Nucleus accumbens (tissue), 56 donors: ENCODE results near the gene UMAD1.

Source experiments
- DNase-seq, 56 donors: peaks; one replicate each; lab custom pipeline; 2025; lab: John Stamatoyannopoulos, UW

The UMAD1 gene

DNA sequence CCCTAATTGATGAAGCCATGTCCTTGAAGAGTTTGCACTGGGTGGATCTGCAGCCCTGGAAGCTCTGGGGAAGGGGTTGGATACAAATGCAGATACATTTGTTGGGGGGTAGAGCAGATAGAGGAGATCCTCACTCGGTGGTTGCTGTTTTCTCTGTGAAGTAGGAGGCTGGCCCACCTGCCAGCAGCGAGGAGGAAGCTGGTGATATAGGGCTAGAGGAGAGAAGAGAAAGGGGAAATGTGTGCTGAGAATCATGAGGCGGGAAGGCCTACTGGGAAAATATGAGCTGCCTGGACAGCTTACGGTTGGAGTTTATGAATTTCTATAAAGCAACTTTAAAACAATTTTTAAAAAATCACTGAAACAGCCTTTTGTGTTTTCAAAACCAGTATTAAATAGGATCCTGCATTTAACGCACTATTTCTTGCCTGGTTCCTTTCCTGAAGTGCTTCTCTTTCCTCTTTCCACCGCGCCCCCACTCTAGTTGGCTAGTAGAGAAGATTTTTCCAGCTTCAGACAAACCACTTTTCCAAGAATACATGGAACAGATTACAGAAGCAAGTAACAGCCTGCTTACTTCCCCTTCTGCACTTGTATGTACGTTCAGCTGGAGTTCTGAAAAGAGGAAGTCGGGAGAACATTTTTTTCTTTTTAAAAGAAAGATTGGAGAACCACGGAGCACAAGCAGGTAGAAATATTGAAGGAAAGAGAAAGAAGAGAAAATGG lies 227.5 kb downstream of the UMAD1 start:
- DNase-seq = peak in 2 of 56 donors; percentile 0 to 7

DNA sequence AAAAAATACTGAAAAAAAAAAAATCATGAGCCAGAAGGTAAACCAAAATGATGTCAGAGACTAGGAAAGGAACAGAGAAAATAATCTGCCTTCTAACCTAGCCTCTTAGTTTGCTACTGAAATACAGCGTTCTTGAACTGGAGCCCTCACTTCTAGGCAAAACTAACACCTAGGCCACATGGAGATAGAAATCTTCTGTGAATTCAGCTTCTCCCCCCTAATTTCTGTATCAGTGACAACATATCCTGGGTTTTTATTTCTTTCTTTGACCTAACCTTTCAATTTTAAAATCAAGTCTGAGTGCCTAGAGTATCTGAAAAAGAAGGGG lies 228.0 kb downstream of the UMAD1 start:
- DNase-seq = no peak

DNA sequence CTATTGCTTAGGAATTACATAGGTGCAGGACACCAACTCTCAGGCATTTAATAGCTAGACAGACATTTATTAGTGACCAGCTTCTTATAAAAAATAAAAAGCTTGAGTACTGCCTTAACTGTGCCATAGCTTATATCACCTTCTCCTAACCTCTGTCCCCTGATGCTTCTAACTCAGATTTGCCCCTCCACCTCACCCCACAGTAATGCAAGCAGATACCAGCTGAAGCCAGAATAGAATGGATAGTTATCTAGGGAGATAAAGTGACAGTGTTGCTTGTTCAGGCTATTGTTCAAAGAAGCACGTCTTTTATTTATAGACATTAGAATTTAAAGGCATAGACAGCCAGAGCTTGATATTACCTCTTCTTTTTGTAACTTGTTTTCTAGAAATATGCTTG lies 228.5 kb downstream of the UMAD1 start:
- DNase-seq = no peak

DNA sequence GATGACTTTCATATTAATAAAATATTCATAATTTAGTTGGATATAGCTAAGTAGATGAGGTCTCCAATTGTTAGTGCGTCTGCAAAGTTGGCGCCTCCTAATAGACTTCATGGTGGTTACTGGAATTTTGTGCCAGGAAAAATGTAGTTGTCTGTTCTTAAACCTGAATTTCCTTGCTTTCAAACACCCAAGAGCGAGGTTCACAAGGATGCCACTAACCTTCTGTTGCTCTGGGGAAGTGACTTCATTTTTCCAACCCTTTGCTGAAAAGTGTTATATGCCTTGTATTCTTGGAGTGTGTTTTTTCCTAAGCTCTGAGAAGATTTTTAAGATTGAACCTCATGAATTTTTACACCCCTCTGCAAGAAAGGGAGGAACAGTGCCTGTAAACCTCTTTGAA lies 229.1 kb downstream of the UMAD1 start:
- DNase-seq = no peak

DNA sequence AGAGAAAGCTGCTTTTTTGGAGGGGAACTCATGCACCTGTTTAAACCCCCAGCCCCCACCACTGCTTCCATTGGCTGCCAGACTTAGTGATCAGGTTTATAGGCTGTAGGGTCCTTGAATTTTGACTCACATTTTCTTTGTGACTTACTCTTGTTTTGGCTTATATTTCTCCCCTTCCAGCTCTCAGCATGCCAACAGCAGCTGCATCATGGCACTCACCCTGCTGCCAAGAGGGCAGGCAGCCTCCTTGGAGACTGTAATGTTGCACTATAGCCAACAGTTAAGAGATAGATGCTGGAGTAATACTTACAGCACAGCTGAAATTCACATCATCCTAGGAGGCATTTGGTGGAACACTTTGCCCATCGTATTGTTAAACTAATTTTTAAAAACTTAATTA lies 230.0 kb downstream of the UMAD1 start:
- DNase-seq = peak in 3 of 56 donors; percentile 2 to 16 (median 11)

DNA sequence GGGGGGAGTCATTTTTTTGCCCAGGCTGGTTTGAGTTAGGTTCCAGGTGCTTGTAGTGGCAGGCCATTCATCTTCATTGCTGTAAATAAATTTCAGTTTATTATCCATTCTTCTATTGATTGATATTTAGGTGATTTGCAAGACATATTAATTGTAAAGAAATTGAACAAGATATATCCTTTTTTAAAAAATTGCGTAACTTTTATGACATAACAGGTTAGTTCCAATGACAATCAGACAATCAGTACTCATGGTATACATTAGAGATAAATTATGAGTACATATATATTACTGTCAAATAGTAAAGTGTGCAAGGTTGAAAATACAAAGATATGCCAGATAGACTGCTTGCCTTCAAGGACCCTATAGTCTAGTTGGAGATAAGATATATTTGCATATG lies 235.9 kb downstream of the UMAD1 start:
- no peak for DNase-seq

DNA sequence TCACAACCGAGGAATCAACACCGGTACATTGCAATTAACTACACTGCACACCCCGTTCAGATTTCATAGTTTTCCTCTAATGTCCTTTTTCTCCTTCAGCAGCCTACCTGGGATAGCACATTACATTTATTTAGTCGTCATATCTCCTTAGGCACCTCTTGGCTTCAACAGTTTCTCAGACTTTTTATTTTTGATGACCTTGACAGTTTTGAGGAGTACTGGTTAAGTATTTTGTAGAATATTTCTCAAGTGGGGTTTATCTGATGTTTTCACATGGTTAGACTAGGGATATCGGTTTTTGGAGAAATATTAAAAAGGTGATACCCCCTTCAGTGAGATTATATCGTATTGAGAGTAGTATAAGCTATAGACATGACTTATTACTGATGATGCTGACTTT lies 241.0 kb downstream of the UMAD1 start:
- no peak for DNase-seq

DNA sequence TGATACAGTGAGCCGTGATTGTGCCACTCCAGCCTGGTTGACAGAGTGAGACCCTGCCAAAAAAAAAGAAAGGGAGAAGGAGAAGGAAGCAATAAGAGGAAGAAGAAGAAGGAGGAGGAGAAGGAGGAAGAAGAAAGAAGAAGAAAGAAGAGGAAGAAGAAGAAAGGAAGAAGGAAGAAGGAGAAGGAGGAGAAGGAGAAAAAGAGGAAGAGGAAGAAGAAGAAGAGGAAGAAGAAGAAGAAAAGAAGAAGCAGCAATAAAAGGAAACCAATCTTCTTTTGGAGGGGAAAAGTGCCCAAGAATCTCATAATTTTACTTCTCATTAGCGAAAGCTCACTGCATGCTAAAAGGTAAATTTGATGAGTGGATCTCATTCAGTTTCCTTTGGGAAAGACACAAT lies 242.3 kb downstream of the UMAD1 start:
- DNase-seq = no peak

DNA sequence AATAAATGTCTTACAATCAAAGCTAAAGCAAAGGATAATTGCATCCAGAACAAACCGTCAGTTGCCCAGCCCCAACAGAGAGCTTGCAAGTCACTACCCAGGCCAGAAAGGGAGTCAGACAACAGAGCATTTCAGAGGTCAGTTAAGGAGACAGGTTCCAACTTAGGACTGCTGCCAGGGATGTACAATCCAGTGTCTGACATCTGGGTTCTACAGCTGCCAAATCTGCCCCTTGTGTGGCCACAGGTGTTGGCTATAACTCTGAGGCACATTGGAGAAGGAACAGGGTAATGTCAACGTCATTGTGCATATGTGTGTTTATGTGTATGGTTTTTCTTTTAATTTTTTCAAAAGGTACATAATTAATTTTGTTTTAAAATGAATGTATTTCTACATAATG lies 242.8 kb downstream of the UMAD1 start:
- no peak for DNase-seq

DNA sequence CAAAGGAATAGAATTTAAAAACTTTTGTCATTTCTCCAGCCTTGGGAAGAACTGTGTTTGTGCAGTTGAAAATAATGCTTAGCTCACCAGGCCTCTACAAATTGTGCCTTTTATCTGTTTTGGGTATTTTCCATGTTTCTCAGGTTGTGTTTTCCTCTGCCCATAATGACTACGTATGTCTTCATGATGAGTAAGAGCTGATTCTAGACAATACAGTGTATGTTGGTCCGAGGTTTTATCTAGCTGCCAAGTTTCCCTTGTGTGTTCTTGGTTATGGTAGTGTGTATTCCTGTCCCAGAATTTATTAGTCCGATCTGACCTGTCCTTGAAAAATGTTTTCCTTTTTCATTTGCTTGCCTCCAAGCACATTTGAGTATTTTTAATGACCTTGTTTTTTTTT lies 244.3 kb downstream of the UMAD1 start:
- DNase-seq = no peak

DNA sequence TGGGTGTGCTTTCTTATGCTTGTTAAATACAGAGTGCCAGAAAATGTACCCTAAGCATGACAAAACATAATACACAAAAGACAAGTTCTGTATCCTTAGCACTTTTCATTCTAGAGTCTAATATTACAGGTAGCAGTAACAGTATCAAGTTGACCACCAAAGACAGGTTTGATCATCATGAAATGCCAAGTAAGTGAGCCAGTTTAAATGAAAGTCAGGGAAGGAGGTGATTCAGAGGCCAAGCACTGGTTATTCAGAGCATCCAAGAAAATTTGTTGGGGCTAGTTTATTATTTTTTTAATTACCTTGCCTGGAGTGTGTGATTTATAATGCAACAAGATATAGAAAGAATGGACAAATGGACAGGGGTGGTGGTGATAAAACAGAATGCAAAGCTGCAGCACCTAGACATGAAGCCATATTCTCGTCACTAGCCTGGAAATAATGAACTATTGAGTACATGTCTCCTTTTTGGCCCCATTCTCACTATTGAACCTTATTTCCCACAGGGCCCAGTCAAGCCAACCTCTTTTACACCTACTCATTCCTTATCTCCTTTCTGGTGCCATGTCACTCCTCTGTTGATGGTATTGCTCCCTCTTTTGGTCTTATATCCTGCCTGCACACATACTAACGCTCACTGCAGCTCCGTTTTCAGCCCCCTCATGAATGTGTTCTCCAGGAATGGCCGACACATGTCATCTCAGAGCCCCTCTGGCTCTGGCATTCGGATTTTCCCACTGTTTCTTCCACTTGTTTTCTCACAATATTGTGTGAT lies 249.4 kb downstream of the UMAD1 start:
- no peak for DNase-seq

DNA sequence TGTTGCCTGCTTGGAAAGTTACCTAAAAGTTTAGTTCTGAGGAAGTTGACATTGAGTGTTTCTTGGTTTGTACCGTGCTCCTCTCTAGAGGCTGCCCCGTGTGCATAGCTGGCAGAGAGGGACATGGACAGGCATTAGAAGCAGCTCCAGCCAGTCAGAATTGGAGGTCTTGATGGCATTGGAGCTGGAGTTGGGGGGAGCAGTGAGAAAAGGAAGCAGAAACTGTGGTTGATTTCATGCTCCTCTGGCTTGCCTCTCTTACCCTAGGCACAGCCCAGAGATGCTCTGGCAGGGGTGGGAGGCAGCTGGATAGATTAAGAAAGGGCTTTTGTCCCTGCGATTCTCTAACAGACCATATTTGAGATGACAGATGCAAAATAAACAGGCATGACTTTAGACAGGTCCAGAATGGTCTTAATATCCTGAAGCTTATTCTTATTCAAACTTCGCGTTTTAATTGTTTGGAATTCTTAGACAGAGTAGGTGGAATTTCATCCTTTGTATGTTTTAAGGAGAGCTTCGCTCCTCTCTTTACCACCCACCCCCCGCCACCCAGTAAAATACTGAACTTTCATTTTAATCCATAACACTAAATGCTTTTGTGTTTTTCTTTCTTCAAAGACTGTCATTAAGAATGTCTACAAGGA lies 254.6 kb downstream of the UMAD1 start:
- peak in 18 of 56 donors; percentile 2 to 29 (median 12) for DNase-seq

DNA sequence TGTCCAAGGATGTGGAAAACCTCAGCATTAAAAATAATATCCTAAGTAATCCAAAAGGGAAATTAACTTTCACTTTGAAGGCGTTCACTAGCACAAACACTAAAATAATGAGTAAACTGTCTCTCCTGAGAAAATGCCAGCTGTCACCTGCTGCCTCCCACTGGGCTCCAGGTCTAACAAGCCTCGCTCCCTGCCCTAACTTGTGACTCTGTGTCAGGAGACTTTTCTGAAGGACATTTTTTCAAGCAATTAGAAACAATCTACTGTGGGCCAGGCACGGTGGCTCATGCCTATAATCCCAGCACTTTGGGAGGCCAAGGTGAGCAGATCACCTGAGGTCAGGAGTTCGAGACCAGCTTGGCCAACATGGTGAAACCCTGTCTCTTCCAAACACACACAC lies 255.2 kb downstream of the UMAD1 start:
- DNase-seq = no peak

DNA sequence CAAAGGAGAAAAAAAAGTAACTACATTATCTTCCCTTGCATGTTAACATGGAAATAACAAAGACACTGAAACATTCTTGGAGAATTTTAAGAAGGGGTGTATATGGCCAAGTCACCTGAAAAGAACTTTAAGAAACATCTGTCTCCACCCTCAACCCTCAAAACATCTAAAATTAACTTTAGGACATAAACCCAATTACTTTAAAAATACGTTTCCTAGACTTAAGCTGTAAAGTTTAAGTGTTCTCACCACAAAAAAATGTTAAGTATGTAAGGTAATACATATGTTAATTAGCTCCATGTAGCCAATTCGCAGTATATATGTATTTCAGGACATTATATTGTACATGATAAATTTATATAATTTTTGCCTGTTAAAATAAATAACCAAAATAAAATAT lies 257.0 kb downstream of the UMAD1 start:
- no peak for DNase-seq

DNA sequence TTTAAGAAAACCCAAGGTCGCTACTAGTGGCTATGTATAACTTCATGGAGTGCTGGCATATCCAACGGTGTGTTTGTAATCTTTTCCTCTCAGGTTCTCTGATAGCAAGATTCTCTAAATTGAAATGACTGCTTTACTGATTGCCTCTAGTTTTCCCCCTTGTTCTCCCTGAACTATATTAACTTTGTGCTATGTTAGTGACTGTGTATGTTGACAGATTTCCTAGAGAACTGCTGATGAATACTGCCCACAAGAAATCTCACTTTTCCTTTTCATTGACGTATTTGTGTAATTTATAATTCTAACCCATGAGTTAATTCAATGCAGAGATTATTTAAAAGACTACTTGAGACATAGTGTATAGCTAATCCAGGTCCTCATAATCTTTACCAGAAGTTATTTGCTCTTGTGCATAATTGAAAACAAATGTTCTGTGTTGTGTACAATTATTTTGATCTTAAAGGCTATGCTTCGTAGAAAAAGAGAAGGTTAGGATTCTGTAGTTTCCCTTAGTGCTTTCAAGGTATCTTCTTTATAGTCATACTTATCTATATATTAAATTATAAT lies 257.5 kb downstream of the UMAD1 start:
- DNase-seq = no peak

DNA sequence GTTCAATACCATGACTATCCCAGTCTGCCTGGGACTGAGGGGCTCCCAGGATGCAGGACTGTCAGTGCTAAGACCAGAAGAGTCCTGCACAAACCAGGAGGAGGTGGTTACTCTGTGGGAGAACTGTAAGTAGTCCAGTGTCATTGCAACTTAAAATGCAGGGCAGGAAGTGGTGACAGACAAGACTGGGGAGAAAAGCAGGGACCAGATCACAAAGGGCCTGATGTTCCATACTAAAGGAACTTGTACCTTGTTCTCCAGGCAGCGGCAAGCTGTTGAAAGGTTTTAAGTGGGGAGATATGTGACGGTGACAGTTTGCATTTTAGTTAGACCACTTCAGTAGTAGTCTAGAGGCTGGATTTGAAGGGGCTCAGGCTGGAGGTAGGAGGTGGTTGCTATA lies 262.3 kb downstream of the UMAD1 start:
- no peak for DNase-seq

DNA sequence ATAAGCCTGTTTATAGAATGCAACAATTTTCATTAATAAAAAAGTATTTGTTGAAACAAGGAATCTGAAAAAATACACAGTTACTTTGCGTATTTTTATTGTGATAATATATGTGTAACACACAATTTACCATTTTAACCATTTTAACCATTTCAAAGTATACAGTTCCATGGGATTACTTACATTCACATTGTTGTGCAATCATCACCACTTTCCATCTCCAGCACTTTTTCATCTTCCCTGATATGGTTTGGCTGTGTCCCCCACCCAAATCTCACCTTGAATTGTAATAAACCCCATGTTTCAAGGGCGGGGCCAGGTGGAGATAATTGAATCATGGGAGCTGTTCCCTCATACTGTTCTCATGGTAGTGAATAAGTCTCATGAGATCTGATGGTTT lies 266.8 kb downstream of the UMAD1 start:
- DNase-seq = no peak

DNA sequence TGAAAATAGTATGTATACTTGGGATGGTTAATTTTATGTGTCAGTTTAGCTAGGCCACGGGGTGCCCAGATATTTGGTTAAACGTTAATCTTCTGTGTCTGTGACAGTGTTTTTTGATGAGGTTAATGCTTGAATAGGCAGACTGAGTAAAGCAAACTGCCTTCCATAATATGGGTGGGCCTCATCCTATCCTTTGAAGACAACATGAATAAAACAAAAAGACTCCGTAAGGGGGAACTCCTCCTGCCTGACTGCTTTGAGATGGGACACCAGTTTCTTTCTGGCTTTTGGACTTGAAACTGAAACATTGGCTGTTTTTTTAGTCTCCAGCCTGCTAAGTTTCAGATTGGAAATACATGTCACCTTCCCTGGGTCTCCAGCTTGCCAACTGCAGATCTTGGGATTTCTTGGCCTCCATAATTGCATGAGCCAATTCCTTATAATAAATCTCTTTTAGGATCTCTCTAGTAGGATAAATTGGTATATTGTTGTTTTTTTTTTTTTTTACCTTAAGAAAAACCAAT lies 268.1 kb downstream of the UMAD1 start:
- no peak for DNase-seq

DNA sequence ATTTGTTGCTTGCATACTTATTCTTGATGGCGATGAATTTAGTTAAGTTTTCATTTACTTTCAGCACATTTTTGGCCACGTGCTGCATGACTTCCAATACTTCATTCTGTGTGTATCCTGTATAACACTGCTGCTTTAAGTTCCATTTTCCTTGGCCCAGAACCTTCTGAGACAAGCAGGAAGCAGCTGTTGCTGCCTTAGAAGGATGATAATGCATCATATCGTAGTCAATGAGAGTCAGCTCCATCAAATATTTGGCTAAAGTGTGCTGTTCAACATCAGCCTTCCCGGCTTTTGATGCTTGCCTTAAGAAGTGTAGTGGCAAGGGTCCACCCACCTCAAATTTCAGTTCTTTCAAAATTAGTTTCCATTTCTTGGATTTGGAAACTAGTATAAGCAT lies 268.8 kb downstream of the UMAD1 start:
- no peak for DNase-seq

DNA sequence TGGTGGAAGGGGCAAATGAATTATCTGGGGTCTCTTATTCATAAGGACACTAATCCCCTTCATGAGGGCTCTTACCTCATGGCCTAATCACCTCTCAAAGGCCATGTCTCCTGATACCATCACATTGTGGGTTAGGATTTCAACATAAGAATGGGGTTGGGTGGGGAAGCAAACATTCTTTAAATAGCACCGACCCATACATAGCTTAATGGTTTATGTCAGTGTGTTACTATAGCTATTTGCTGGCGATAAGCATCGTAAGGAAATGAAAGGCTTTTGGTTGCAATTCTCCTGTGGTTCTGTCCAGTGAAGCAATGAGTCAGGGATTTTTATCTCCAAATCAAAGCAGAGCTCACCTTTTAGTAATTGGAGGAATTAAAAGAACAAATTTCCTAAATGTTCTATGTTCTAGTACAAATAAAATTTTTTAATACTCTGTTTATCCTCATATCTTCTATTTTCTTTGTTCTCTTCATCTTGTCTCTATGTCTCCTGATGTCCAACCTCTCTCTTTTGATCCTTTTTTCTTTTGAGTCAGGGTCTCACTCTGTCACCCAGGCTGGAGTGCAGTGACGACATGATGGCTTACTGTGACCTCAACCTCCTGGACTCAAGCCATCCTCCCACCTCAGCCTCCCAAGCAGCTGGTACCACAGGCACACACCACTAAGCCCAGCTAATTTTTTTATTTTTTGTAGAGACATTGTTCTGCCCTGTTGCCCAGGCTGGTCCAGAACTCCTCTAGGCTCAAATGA lies 271.0 kb downstream of the UMAD1 start:
- DNase-seq = no peak

DNA sequence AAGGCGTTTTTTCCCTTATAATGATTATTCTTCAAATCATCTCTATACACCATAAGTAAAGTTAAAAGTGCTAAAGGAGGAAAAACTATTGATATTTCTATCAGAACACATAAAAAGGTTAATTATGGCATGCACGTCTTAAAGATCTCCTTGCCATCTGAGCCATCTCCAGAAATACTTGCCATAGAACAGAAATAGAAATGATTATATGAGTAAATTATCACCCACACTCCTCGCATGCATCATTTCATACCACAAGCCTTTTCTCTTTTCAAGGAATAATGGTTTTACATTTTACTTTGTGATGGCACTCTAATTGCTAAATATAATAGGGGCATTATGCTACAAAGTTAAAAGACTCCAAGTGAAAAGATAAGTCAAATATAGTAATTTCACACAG lies 272.4 kb downstream of the UMAD1 start:
- no peak for DNase-seq
